ENCODE results near the gene MOB1B.

DNA sequence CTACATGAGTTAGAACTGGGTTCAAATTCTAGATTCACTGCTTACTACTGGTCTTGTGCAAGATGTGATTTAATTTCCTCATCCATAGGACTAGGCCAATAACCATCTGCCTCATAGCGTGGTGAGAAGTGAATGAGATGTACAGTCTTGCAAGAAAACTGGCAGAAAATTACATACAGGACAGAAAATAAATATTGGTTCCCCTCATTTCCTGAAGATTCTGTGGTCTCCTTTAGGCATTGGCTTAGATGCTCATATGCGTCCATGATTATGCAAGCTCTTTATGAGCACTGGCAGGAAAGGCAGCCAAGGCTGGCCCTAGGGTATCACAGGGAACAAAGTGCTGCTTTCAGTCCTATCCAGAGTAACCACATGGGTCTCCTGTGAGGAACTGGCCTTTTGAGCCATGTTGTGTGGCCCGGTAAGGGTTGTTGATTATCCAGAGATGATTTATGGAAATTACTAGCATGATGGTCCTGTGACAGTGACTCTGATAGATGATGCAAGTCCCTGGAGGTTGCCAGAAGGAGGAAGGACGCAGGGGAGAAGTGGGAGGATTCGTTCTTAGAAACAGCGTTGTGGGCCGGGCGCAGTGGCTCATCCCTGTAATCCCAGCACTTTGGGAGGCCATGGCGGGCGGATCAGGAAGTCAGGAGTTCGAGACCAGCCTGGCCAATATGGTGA is 9.9 kb upstream of the MOB1B start:
- TF ChIP-seq, protein P1, sequence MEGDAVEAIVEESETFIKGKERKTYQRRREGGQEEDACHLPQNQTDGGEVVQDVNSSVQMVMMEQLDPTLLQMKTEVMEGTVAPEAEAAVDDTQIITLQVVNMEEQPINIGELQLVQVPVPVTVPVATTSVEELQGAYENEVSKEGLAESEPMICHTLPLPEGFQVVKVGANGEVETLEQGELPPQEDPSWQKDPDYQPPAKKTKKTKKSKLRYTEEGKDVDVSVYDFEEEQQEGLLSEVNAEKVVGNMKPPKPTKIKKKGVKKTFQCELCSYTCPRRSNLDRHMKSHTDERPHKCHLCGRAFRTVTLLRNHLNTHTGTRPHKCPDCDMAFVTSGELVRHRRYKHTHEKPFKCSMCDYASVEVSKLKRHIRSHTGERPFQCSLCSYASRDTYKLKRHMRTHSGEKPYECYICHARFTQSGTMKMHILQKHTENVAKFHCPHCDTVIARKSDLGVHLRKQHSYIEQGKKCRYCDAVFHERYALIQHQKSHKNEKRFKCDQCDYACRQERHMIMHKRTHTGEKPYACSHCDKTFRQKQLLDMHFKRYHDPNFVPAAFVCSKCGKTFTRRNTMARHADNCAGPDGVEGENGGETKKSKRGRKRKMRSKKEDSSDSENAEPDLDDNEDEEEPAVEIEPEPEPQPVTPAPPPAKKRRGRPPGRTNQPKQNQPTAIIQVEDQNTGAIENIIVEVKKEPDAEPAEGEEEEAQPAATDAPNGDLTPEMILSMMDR (IDR thresholded peaks at IDR 0.05), result no peak
- TF ChIP-seq POLR2A (IDR thresholded peaks at IDR 0.05), result no peak

All from esophagus squamous epithelium (tissue), 4 donors.